ENCODE measurements around the gene ATP8A1.

ATP8A1 gene

DNA sequence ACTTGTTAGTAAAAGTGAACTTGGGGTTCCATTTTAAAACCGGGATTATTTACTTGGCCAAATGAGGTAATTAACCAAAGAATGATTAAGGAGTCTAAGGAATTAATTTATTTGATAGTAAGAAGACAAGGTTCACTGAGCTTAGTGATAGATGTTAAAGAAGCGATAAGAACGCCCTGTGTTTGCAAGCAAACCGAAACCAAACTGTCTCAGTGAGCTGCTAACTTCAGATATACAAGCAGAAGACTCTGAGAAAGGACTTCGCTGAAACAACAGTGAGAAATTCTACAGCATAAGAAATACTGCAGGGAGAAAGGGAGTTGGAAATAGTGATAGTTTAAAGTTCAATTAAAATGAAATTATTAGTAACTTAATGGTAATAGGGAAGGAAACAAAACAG is 297.2 kb downstream of the ATP8A1 start:
- no peak for DNase-seq

Measured in activated naive CD4-positive, alpha-beta T cell treated with anti-CD3 and anti-CD28 coated beads, Interleukin-2, amount 50 U/mL, for 16 hours (primary cell).